Measurements from ENCODE around the gene TBKBP1. TPM values are rescaled to one million over a fixed set of nuclear protein-coding genes. Genes with fewer than 3 reads are reported as not detected.

TBKBP1 gene
- total RNA-seq, 4 donors from 2014 or later: 3.1 to 12.7 (median 7.9) TPM

DNA sequence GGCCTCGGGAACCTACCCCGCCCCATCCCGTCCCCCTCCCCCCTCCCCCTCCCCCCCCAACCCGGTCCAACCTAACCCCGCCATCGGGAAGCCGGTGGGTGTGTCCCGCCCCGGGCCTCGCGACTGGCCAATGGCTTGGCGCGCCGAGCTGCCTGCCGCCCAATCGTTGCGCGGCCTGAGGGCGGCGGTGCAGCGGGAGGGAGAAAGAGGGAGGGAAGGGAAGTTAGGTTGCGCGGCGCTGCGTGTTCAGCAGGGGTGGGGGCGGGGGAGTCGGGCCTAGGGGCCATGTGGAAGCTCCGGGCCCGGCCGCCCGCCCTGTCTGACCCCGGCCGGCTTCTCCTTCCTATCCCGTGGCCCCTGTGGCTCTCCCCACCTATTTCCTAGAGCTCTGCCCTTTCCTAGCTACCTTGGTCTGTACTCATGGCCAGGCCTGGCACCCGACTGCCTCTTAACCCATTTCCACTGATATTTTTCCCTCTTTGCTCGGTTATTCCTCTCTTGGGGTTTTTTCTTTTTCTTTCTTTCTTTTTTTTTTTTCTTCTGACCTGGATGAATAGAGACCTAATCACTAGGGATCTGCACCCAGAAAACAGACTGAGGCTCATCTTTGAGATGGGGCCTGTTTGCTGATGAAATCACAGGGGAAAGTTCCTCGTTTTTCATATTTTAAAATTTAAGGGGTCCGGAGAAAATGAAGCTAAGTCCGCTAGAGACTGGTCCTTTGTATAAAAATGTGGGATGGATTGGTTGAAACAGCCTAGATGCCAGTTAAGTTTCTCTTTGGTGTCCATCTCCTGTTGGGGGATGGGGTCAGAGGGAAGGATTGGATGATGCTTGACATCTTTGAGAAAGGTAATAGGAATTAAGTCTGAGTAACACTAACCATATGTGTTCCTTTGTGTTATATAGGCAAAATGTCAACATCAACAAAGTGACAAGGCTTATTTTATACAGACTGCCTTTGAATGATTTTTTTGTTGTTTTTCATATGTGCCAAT is 43.1 kb upstream of the TBKBP1 start:
- H3K36me3 ChIP-seq: peaks cover 12 to 43% (median 38%) of the 10 kb centered on the region in 3 donors
- no peaks in the 10 kb centered on the region for H3K9me3 ChIP-seq
- peak overlapping the region; percentile 96 to 99 (median 98) for H3K27ac ChIP-seq
- TF ChIP-seq POLR2A (IDR thresholded peaks at IDR 0.05) (no peak), CTCF (IDR thresholded peaks at IDR 0.05) (no peak)
- 1 to 2% methylated on average over 12 of the region's 39 CpGs for WGBS, 2 donors
- H3K4me1 ChIP-seq: peaks cover 8 to 72% (median 25%) of the 10 kb centered on the region in 3 donors
- DNase-seq: peak; percentile 50
- peak overlapping the region; percentile 91 to 97 (median 92) for H3K4me3 ChIP-seq
- H3K27me3 ChIP-seq: no peaks in the 10 kb centered on the region
- intact Hi-C loops (cut with DNase I): no loop called here

DNA sequence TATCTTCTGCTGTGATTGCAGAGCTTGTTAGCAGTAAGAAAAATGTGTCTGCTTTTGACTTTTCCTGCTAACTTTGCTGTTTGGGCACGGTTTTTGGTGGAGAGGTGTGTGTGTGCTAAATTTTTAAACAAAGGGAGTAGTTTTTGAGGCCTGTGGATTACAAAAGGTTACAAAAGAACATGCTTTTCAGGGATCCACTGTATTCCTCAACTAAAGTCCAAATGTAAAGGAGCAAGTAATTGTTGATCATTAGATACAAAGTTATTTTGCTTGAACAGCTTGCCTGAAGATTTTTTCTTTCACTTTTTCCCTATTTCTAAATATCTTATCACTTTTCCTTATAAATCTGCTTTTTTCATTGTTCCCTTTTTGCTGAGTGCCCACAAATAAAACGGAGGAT is 42.3 kb upstream of the TBKBP1 start:
- no peak for DNase-seq
- TF ChIP-seq POLR2A (IDR thresholded peaks at IDR 0.05): no peak
- TF ChIP-seq CTCF (IDR thresholded peaks at IDR 0.05): no peak
- peaks cover 8 to 79% (median 25%) of the 10 kb centered on the region in 3 donors for H3K4me1 ChIP-seq
- H3K36me3 ChIP-seq: peaks cover 17 to 52% (median 45%) of the 10 kb centered on the region in 3 donors
- peak overlapping the region in 2 of 4 donors; percentile 97 to 99 for H3K27ac ChIP-seq
- H3K27me3 ChIP-seq: no peaks in the 10 kb centered on the region
- H3K4me3 ChIP-seq: no peak overlapping the region
- no peaks in the 10 kb centered on the region for H3K9me3 ChIP-seq
- 34 to 37% methylated on average over 2 of the region's 2 CpGs for WGBS, 2 donors
- intact Hi-C loops (cut with DNase I): no loop called here

GRCh38 chr17:47652570-47652969 is 41.4 kb upstream of the TBKBP1 start:
- WGBS, 2 donors: 84 to 85% methylated on average over 6 of the region's 6 CpGs
- TF ChIP-seq POLR2A (IDR thresholded peaks at IDR 0.05): no peak
- no peak for TF ChIP-seq CTCF (IDR thresholded peaks at IDR 0.05)

DNA sequence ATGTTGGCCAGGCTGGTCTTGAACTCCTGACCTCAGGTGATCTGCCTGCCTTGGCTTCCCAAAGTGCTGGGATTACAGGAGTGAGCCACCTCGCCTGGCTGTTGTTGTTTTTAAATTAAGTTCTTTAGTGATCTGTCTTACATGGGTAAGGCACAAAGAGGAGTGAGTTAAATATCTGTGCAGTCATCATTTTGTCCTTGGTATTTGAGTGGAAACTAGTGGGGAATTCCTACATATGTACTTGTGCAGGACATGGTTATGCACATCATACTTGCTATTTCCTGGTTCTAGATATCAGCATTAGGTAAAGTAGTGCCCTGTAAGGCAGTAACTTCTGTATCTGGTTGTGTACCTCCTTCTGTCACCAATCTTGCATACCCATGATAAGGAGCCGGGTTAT is 40.5 kb upstream of the TBKBP1 start:
- Histone ChIP-seq H3K27ac (no peak overlapping the region), H3K27me3 (no peaks in the 10 kb centered on the region), H3K4me3 (no peak overlapping the region), H3K9me3 (no peaks in the 10 kb centered on the region), H3K36me3 (peaks cover 30 to 69% (median 62%) of the 10 kb centered on the region in 3 donors), H3K4me1 (peaks cover 6 to 65% (median 22%) of the 10 kb centered on the region in 3 donors)
- TF ChIP-seq POLR2A (IDR thresholded peaks at IDR 0.05) (no peak), CTCF (IDR thresholded peaks at IDR 0.05) (no peak)
- intact Hi-C loops (cut with DNase I): no loop called here
- WGBS, 2 donors: 71 to 81% methylated on average over 2 of the region's 2 CpGs
- no peak for DNase-seq

More at GRCh38 chr17:47652570-47652969, 41.4 kb upstream of the TBKBP1 start:
- Histone ChIP-seq H3K36me3 (peaks cover 23 to 61% (median 53%) of the 10 kb centered on the region in 3 donors), H3K27me3 (no peaks in the 10 kb centered on the region), H3K9me3 (no peaks in the 10 kb centered on the region), H3K4me1 (peaks cover 8 to 74% (median 25%) of the 10 kb centered on the region in 3 donors), H3K27ac (no peak overlapping the region), H3K4me3 (no peak overlapping the region)
- intact Hi-C loops (cut with DNase I): no loop called here
- DNase-seq: no peak

DNA sequence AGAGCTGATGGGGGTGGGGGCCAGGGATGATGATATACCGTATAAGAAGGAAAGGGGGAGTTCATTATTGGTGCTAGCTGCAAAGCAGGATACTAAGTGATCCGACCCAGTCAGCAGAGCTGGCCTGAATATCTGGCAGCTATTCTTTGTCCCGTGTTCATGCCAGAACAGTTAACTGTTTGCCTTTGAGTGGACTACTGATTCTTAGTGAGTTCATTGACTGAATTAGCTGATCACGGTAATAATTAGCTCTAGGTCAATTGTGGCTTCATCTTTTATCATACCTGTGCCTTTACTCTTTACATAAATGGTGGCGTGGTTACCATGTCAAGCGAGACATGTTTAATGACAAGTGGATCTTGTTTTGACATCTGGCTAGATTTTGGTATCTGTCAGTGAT is 39.0 kb upstream of the TBKBP1 start:
- no peak overlapping the region for H3K27ac ChIP-seq
- intact Hi-C loops (cut with DNase I): no loop called here
- no peaks in the 10 kb centered on the region for H3K27me3 ChIP-seq
- DNase-seq: no peak
- H3K9me3 ChIP-seq: no peaks in the 10 kb centered on the region
- 40 to 49% methylated on average over 4 to 6 of the region's 6 CpGs for WGBS, 2 donors
- TF ChIP-seq CTCF (IDR thresholded peaks at IDR 0.05): no peak
- TF ChIP-seq POLR2A (IDR thresholded peaks at IDR 0.05): no peak
- H3K36me3 ChIP-seq: peaks cover 40 to 85% (median 72%) of the 10 kb centered on the region in 3 donors
- no peak overlapping the region for H3K4me3 ChIP-seq
- peaks cover 0 to 65% (median 20%) of the 10 kb centered on the region in 3 donors for H3K4me1 ChIP-seq

Data from esophagus squamous epithelium (tissue), 5 donors.